Spinal cord (tissue), 10 donors: ENCODE results near the gene PAX5. TPM values are rescaled to one million over a fixed set of nuclear protein-coding genes. Genes with fewer than 3 reads are reported as not detected.

Experiments used
- DNase-seq, 6 donors: peaks; one replicate each; pipeline versions ENCODE4 v3.0.0 to v3.0.0-alpha.2; 2013 to 2015; ENCODE audit warnings: low spot score in 6 of 6, low read depth in 4 of 6
- H3K27ac ChIP-seq: one replicate; pipeline ENCODE4 v1.5.1; 2013; ENCODE audit warnings: low read depth, low read length, control low read depth
- H3K27me3 ChIP-seq: one replicate; pipeline ENCODE4 v1.6.1; 2013; ENCODE audit warnings: low read length; ENCODE audit not compliant: control insufficient read depth, insufficient read depth
- H3K36me3 ChIP-seq: one replicate; pipeline ENCODE4 v1.6.1; 2013; ENCODE audit warnings: low read length; ENCODE audit not compliant: control insufficient read depth, insufficient read depth
- H3K4me1 ChIP-seq: one replicate; pipeline ENCODE4 v1.6.1; 2013; ENCODE audit warnings: low read length; ENCODE audit not compliant: control insufficient read depth, insufficient read depth
- H3K4me3 ChIP-seq: one replicate; pipeline ENCODE4 v1.5.1; 2013; ENCODE audit warnings: low read depth, low read length, control low read depth
- H3K9me3 ChIP-seq: one replicate; pipeline ENCODE4 v1.6.1; 2013; ENCODE audit warnings: low read length; ENCODE audit not compliant: control insufficient read depth, insufficient read depth
- WGBS: methylation state at CpG from one replicate; pipeline ENCODE4 v1.1.5; 2013; ENCODE audit warnings: missing lambda C conversion rate; ENCODE audit not compliant: insufficient coverage; 5-methylcytosine and 5-hydroxymethylcytosine counted together
- polyA plus RNA-seq, 2 donors: library from polyadenylated mRNA; unstranded; fragments of 120-200 nt; gene quantifications; one replicate each; pipeline ENCODE4 v1.2.1, GENCODE V29; 2013; ENCODE audit not compliant: insufficient read length in 2 of 2
- total RNA-seq, 2 donors: library from RNA; depleted of rRNA in 1 of 2; stranded (reverse); fragments of 120-200 nt in 1 of 2; fragments of >200 nt in 1 of 2; gene quantifications; one replicate each; pipeline versions ENCODE4 v1.2.3 to v1.2.4, GENCODE V29; 2013 to 2014
- donor health status: healthy.

PAX5 gene
- total and polyA plus RNA-seq, 4 donors = 0.89 to 2.6 (median 1.1) TPM

DNA sequence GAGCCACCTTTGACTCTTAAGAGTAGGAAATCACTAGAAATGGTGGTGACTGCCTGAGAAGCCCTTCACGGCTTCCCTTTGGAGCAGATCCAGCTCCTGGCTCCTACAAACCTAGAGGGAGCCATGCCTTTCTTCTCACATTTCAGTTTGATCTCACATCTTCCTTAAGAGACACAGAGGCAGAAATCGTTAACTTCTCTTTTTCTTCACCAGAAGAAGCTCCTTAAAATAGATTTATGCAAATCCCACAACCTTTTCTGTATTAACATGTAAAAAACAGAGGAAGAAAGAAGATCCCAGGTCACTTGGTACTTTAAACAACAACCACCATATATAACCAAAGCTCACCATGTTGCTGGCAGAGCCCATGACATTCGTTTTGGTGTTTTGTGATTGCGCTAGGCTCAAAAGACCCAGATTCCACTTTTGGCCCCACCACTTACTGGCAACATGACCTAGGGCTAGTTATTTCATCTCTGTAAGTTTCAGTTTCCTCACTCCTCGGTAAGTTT is 29.6 kb downstream of the PAX5 start:
- no peaks in the 10 kb centered on the region for H3K36me3 ChIP-seq
- no peak overlapping the region for H3K27ac ChIP-seq
- peaks cover 74% of the 10 kb centered on the region for H3K27me3 ChIP-seq
- no peak for DNase-seq
- H3K9me3 ChIP-seq = no peaks in the 10 kb centered on the region
- 76% methylated on average over 3 of the region's 5 CpGs for WGBS
- H3K4me1 ChIP-seq = peaks cover 10% of the 10 kb centered on the region
- H3K4me3 ChIP-seq = no peak overlapping the region

DNA sequence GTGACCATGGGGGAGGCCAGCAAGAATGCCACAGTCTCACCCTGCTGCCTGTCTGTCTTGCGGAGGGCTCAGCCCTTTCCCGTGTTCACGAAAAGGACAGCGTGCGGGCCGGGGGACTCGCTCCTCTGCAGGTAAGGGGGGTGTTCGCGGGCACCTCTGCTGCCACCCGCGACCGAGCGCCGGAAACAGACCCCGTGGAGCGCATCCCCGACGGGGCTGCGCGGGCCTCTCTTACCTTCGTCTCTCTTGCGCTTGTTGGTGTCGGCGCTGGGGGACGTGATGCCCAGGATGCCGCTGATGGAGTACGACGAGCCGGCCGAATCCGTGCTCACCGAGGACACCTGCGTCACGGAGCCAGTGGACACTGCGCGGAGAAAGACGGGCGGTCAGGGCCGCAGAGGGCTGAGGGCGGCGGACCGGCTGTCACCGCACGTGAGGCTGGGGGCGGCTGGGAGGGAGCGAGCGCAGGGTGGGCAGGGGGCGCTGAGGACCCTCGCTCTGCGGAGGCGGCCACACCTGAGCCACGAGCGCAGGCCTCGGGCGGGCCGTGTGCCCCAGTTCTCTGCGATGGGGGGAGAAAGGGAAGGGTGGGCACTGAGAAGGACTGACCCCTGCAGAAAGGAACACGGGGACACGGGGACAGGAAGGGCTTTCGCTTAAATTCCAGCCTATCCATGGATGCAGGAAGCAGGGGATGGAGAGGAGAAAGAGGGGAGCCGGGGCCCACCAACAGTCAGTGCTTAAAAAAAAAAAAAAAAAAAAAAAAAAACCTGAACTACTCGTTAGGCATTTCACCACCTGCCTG is 31.5 kb downstream of the PAX5 start:
- Histone ChIP-seq H3K27me3 (peaks cover 73% of the 10 kb centered on the region), H3K9me3 (no peaks in the 10 kb centered on the region), H3K36me3 (no peaks in the 10 kb centered on the region), H3K4me3 (no peak overlapping the region), H3K4me1 (peaks cover 10% of the 10 kb centered on the region), H3K27ac (no peak overlapping the region)
- WGBS = 9% methylated on average over 58 of the region's 62 CpGs
- DNase-seq = no peak

DNA sequence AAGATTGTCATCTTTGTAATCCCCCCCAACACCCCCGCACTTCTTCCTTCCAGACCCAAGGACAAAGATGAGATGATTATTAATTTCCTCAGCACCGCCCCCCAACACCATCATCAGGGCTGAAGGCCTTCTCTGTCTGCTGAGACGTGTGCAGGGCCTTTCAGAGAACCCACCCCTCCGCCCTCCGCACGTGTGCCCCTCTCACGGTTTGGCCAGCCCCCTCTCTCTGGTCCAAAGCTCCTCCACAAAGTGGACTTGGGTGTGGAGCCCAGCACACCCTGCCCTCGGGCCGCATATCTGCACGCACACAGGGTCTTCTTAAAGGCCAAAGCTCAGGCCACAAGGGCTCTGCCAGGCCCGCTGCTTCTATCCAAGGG is 32.0 kb downstream of the PAX5 start:
- WGBS = 48% methylated on average over 10 of the region's 11 CpGs
- no peak for DNase-seq
- Histone ChIP-seq H3K27me3 (peaks cover 73% of the 10 kb centered on the region), H3K4me1 (peaks cover 10% of the 10 kb centered on the region), H3K36me3 (no peaks in the 10 kb centered on the region), H3K4me3 (no peak overlapping the region), H3K9me3 (no peaks in the 10 kb centered on the region), H3K27ac (no peak overlapping the region)

DNA sequence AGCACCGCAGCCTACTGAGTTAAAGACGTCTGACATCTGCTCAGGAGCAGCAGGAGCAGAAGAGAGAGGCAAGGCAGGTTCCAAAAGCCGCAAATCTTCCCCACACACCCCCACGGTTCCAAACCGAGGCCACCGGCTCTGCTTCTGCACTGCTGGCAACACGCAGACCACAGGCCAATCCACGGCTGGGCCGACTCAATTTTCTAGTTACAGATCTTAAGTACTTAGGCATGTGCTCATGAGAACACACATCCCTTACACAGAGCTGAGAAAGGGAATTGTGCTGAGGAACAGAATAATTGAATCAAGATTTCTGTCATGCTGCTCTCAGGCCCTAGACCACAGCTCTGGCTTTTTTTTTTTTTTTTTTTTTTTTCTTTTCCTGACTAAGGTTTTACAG is 32.6 kb downstream of the PAX5 start:
- H3K4me1 ChIP-seq = peaks cover 10% of the 10 kb centered on the region
- H3K27me3 ChIP-seq = peaks cover 73% of the 10 kb centered on the region
- H3K4me3 ChIP-seq = no peak overlapping the region
- WGBS = 27% methylated on average over 6 of the region's 9 CpGs
- no peaks in the 10 kb centered on the region for H3K9me3 ChIP-seq
- no peak overlapping the region for H3K27ac ChIP-seq
- peak in 1 of 6 donors; percentile 68 for DNase-seq
- no peaks in the 10 kb centered on the region for H3K36me3 ChIP-seq

DNA sequence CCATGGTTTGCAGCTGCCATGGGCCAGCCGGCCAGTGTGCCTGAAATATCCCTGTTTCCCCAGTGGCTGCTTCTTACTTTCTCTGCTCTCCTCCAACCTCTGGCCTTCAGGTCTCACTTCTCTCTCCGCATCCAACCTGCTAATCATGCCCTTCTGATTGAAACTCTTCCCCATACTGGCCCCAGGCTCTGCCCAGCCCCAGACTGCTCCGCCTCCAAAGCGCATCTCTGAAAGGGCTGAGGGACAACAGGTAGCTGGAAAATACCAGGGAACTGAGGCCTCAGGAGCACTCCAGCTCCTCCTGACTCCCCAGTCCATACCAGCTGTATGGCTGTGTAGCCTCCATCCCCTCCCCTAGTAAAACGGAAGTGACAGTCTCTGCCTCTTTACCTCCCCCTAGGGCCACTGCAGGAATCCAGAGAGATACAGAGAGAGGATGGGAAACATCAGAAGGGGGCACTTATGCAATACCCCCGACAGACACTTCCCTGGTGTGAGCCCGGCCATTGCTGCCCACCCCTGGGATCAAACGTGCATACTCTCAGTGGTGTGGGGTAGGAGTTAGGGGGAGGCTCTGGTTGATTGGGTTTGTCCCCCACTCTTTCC is 34.2 kb downstream of the PAX5 start:
- Histone ChIP-seq H3K27me3 (peaks cover 68% of the 10 kb centered on the region), H3K36me3 (no peaks in the 10 kb centered on the region), H3K4me3 (no peak overlapping the region), H3K27ac (no peak overlapping the region), H3K9me3 (no peaks in the 10 kb centered on the region), H3K4me1 (peaks cover 13% of the 10 kb centered on the region)
- no peak for DNase-seq
- 81% methylated on average over 4 of the region's 8 CpGs for WGBS

DNA sequence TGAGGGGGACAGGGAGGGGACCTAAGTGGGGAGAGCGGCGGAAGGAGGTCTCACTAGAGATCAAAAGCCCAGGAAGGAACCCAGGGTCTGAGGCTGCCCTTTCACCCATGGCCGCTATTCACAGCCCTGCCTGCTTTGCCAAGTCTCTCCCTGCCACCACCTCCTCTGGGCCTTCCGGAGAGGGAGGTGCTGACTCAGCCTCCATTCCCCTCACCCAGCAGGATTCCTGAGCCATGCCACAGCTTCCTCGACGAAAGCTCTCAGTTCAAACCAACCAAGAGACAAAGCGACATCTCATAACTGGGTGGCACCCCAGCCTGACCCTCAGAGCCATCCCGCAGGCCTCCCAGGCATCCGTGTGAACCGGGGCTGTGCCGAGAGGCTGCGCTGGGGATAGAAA is 36.7 kb downstream of the PAX5 start:
- no peak for DNase-seq
- 50% methylated on average over 12 of the region's 12 CpGs for WGBS
- Histone ChIP-seq H3K27me3 (peaks cover 55% of the 10 kb centered on the region), H3K36me3 (no peaks in the 10 kb centered on the region), H3K4me1 (peaks cover 8% of the 10 kb centered on the region), H3K9me3 (no peaks in the 10 kb centered on the region), H3K27ac (no peak overlapping the region), H3K4me3 (no peak overlapping the region)

DNA sequence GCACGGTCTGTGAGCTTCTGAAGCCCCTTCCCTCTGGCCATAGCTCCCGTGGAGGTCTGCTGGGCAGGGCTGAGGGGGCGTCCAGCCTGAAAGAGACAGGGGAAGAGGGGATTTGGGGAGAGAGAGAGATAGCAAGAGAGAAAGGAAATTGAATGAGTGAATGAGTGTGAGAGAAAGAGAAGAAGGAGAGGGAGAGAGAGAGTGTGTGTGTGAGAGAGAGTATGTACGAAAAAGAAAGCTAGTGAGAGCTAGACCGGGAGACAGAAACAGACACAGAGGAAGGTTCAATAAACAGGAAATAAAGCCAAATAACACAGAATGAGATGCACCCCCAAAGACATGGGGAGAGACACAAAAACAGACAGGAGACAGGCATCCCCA is 37.4 kb downstream of the PAX5 start:
- H3K27ac ChIP-seq = no peak overlapping the region
- no peaks in the 10 kb centered on the region for H3K9me3 ChIP-seq
- 58% methylated on average over 2 of the region's 5 CpGs for WGBS
- H3K4me3 ChIP-seq = no peak overlapping the region
- peaks cover 3% of the 10 kb centered on the region for H3K4me1 ChIP-seq
- H3K27me3 ChIP-seq = peaks cover 51% of the 10 kb centered on the region
- DNase-seq = no peak
- no peaks in the 10 kb centered on the region for H3K36me3 ChIP-seq

DNA sequence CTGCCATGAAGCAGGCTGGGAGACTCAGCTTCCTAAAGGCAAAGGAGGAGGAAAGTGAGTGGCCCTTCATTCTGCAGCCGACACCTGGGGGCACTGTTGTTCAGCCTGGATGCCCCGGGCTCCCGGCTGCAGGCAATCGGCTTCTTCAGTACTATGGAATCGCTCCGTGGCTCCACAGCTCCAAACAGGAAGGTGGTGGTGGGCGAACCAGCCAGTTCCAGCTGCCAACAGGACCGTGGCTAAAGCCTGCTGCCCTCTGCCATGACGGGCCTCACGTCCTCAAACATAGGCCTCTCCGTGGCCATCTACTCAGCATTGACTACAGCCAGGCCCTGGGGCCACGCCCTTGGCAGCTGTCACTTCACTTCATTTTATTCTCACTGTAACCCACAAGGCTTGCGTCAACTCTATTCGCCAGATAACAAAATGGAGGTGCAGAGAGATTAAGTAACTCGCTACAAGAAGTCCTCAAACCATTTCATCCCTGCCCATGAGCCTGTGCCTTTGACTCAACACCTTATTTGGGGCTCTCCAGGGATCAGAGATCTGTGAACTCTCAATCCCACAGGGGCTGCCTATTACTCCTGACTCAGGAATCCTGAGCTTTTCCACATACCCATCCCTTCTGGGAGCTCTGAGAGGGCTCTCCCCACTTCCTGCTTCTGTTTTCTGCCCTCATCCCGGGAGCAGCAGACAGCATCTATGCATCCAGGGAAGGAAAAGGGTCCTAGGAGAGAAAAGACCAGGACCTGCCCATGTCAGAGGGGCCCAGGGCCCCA is 38.0 kb downstream of the PAX5 start:
- Histone ChIP-seq H3K36me3 (no peaks in the 10 kb centered on the region), H3K27me3 (peaks cover 54% of the 10 kb centered on the region), H3K4me3 (no peak overlapping the region), H3K4me1 (peaks cover 3% of the 10 kb centered on the region), H3K27ac (no peak overlapping the region), H3K9me3 (peaks cover 4% of the 10 kb centered on the region)
- WGBS = 39% methylated on average over 16 of the region's 16 CpGs
- peak in 1 of 6 donors; percentile 28 for DNase-seq

DNA sequence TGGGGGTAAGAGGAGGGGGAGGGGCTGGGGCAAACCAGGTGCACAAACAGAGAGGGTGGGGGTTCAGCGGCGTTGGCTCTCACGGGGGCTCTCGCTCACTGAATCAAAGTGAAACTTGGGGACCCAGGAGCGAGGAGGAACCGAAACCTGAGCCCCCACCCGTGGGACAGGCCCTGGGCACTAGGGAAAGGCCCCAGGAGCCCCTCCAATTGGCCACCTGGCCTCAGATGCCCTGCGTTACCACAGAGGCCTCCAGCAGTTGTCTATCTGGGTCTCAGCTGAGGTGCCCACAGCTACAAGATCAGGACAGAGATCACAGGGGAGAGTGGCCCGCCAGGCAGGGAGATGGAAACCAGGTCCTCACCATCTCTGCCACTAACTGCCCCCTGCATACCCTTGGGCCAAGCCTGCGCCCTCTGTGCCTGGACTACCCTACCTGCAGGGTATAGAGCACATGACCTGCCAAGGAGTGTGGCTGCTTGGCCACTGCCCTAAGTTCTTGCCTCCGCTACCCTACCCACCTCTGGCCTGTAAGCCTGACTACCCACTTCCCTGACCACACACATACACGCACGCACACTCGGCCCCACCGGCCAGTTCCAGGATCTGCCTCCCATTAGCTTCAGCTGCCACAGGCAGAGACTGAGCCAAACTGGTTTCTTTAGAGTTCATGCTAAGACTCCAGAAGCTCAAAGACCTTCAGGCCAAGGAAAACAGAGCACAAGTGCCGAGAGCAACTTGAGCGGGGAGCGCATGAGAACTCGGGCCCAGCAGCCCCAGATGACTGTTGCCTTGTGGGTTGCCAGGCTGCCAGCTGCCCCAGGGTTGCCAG is 39.9 kb downstream of the PAX5 start:
- no peaks in the 10 kb centered on the region for H3K36me3 ChIP-seq
- peaks cover 5% of the 10 kb centered on the region for H3K9me3 ChIP-seq
- H3K4me1 ChIP-seq = peaks cover 3% of the 10 kb centered on the region
- WGBS = 73% methylated on average over 19 of the region's 19 CpGs
- peaks cover 52% of the 10 kb centered on the region for H3K27me3 ChIP-seq
- no peak overlapping the region for H3K27ac ChIP-seq
- no peak overlapping the region for H3K4me3 ChIP-seq
- no peak for DNase-seq
